Endothelial cell of hepatic sinusoid (primary cell): Measurements from ENCODE around the gene VKORC1.

Source experiments
- in situ Hi-C: cut with HindIII; loops from 2 replicates; pipeline ENCODE4 v1.10.0; 2017; ENCODE audit warnings: low sequenced_read_pairs

The VKORC1 gene

DNA sequence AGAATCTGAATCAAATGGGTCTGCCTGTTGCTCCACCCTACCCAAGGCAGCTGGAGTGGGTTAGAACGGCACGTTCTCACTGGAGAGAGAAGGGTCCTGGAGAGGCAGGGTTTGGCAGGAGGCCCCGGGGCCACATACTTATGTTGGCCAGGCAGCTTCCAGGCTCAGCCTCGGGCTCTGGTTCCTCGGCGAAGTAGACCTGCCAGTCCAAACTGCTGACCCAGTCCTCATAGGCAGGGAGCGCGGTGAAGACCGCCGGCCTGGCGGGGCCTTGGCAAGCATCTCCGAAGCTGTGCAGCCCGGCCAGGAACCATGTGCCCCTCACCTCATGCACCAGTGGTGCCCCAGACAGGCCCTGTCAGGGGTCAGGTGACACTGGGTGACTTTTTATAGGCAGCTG lies 10.6 kb downstream of the VKORC1 start:
- in situ Hi-C loops, result no loop called here

DNA sequence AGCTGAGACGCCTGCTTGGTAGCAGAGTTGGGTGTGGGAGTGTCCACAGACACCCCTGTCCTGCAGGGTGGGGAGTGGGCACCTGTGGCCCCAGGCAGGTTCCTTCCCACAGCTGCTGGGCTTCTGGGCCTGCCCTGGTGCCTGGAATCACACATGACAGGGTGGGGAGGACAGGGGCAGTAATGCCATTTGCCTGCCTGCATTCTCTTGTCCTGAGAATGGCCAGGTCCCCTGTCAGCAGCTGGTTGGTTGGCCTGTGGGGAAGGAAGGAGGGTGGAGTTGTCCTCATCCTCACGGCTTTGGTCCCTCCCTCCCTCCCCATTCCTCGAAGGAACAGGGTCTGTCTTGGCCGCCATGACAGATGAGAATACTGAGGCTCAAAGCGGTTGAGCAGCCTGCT lies 11.0 kb downstream of the VKORC1 start:
- in situ Hi-C loops, result no loop called here

DNA sequence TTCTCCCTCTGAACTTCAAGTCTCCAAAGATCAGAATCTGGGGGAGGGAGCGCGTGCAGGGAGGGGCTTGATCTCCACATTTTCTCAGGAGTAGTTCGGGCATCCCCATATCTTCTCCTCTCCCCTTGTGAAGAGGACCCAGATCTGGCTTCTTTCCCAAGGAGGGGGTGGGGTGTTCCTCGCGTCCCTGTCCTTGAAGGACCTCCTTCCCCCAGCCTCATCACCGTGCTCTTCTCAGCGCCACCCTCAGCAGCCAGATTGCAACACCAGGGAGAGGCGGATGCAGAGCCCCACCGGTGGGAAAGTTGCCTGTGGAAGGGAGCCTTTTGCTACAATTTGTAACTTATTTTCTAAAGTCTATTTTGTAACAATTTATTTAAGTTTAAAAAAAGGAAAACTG lies 11.5 kb downstream of the VKORC1 start:
- in situ Hi-C loops, result no loop called here

DNA sequence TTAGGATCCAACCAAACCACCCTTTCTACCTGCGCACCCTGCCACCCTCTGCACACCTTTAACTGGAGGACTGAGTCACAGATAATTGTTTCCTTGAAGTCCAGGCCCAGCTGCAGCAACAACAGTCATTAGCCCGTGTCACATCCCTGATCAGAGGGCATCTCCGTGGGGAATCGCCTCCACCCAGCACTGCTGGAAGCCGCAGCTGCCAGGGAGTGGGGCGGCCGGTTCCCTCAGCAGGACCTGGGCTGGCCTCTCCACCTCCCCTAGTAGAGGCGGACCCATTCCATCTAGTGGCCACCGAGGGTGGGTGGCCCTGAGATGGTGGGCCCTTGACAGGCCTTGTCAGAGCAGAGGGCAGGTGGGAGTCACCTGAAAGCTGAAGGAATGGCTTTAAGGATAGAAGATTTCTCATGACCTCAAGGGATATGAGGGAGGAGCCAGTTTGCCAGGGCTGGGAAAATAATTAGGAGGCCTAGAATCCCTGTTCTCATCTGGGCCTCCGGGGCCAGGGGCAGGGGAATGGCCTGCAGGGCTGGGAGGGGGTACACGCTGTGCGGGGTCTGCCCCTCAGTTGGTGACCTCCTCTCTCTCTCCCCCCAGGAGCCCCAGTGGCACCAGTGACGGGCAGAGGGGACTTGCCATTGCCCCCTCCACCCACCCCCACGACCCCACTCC lies 12.1 kb downstream of the VKORC1 start:
- in situ Hi-C loops, result no loop called here

DNA sequence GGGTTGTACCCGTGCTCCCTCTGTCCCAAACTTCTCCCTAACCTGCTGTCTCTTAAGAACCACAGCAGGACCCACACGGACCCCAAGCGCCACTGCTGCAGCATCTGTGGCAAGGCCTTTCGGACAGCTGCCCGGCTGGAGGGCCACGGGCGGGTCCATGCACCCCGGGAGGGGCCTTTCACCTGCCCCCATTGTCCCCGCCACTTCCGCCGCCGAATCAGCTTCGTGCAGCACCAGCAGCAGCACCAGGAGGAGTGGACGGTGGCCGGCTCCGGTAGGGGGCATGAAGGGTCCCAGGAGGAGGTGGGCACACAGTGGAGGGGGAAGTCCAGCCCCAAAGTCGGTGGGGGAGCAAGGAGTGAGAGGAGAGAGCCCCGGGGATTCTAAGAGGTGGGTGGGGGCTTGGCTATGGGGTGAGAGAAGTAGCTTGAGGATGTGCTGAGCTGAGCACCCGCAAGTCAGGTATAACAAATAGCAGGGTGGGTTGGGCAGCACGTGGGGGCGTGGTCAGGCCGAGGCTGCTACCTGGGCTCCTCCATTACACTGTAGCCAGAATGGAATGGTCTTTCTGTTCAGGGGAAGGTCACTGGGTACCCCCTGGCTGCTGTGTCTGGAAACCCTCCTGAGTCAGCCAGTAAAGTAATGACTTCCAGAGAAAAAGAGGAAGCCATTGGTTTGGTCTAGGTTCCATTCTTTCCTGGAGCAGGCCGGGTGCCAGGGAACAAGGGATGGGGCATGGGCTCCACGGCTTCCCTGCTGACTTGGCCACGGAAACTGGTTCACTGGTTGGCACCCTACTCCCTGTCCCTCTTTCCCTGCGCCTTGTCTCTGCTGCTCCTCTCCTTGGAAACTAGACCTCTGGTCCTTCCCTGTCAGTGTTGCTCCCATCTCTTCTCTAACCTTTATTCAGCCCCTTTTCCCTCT lies 12.9 kb downstream of the VKORC1 start:
- in situ Hi-C loops, result no loop called here

DNA sequence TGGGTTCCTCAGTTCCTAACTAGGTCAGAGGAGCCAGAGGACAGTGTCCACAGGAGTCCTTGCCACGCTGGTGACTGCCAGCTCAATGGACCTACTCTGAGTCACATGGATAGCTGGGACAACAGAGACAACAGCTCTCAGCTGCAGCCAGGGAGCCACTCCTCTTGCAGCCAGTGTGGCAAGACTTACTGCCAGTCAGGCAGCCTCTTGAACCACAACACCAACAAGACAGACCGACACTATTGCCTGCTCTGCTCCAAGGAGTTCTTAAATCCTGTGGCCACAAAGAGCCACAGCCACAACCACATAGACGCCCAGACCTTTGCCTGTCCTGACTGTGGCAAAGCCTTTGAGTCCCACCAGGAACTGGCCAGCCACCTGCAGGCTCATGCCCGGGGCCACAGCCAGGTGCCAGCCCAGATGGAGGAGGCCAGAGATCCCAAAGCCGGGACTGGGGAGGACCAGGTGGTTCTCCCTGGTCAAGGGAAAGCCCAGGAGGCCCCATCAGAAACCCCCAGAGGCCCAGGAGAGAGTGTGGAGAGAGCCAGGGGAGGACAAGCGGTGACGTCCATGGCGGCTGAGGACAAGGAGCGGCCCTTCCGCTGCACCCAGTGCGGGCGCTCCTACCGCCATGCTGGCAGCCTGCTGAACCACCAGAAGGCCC lies 13.7 kb downstream of the VKORC1 start:
- in situ Hi-C loops, result no loop called here

DNA sequence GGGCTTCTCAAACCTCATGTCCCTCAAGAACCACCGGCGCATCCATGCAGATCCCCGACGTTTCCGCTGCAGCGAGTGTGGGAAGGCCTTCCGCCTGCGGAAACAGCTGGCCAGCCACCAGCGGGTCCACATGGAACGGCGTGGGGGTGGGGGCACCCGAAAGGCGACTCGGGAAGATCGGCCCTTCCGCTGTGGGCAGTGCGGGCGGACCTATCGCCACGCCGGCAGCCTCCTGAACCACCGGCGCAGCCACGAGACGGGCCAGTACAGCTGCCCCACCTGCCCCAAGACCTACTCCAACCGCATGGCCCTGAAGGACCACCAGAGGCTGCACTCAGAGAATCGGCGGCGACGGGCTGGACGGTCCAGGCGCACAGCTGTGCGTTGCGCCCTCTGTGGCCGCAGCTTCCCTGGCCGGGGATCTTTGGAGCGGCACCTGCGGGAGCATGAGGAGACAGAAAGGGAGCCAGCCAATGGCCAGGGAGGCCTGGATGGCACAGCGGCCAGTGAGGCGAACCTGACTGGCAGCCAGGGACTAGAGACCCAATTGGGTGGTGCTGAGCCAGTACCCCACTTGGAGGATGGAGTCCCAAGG lies 14.5 kb downstream of the VKORC1 start:
- in situ Hi-C loops, result no loop called here

DNA sequence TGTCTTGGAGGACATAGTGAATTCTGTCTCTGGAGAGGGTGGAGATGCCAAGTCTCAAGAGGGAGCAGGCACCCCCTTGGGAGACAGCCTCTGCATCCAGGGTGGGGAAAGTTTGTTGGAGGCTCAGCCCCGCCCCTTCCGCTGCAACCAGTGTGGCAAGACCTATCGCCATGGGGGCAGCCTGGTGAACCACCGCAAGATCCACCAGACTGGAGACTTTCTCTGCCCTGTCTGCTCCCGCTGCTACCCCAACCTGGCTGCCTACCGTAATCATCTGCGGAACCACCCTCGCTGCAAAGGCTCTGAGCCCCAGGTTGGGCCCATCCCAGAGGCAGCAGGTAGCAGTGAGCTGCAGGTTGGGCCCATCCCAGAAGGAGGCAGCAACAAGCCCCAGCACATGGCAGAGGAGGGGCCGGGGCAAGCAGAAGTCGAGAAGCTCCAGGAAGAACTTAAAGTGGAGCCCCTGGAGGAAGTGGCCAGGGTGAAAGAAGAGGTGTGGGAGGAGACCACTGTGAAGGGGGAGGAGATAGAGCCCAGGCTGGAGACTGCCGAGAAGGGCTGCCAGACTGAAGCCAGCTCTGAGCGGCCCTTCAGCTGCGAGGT lies 15.2 kb downstream of the VKORC1 start:
- in situ Hi-C loops, result loop anchor here (10.0 kb wide), 1 partner anchor 135 kb away; the partner anchor contains the start of gene ORAI3

DNA sequence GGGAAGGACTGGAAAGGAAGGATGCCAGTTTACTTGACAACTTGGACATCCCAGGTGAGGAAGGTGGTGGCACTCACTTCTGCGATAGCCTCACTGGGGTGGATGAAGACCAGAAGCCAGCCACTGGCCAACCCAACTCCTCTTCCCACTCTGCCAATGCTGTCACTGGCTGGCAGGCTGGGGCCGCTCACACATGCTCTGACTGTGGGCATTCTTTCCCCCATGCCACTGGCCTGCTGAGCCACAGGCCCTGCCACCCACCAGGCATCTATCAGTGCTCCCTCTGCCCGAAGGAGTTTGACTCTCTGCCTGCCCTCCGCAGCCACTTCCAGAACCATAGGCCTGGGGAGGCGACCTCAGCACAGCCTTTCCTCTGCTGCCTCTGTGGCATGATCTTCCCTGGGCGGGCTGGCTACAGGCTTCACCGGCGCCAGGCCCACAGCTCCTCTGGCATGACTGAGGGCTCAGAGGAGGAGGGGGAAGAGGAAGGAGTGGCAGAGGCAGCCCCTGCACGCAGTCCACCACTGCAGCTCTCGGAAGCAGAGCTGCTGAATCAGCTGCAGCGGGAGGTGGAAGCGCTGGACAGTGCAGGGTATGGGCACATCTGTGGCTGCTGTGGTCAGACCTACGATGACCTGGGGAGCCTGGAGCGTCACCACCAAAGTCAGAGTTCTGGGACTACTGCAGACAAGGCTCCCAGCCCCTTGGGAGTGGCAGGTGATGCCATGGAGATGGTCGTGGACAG lies 15.8 kb downstream of the VKORC1 start:
- in situ Hi-C loops, result loop anchor here (10.0 kb wide), 1 partner anchor 134 kb away; the partner anchor contains the start of gene ORAI3

DNA sequence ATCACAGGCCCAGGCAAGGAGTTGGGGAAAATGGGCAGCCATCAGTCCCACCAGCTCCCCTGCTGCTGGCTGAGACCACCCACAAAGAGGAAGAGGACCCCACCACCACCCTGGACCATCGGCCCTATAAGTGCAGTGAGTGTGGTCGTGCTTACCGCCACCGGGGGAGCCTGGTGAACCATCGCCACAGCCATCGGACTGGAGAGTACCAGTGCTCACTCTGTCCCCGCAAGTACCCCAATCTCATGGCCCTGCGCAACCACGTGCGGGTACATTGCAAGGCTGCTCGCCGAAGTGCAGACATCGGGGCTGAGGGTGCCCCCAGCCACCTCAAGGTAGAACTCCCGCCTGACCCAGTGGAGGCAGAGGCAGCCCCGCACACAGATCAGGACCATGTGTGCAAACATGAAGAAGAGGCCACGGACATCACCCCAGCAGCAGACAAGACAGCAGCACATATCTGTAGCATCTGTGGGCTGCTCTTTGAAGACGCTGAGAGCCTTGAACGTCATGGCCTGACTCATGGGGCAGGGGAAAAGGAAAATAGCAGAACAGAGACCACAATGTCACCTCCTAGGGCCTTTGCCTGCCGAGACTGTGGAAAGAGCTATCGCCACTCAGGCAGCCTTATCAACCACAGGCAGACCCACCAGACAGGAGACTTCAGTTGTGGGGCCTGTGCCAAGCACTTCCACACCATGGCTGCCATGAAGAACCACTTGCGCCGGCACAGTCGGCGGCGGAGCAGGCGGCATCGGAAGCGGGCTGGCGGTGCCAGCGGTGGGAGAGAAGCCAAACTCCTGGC lies 16.8 kb downstream of the VKORC1 start:
- in situ Hi-C loops, result loop anchor here (10.0 kb wide), 1 partner anchor 133 kb away; the partner anchor contains the start of gene ORAI3

DNA sequence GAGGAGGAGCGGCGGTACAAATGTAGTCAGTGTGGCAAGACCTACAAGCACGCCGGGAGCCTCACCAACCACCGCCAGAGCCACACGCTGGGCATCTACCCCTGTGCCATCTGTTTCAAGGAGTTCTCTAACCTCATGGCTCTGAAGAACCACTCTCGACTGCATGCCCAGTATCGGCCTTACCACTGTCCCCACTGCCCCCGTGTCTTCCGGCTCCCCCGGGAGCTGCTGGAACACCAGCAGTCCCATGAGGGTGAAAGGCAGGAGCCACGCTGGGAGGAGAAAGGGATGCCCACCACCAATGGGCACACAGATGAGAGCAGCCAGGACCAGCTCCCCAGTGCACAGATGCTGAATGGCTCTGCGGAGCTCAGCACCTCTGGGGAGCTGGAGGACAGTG lies 17.6 kb downstream of the VKORC1 start:
- in situ Hi-C loops, result loop anchor here (10.0 kb wide), 1 partner anchor 132 kb away; the partner anchor contains the start of gene ORAI3

DNA sequence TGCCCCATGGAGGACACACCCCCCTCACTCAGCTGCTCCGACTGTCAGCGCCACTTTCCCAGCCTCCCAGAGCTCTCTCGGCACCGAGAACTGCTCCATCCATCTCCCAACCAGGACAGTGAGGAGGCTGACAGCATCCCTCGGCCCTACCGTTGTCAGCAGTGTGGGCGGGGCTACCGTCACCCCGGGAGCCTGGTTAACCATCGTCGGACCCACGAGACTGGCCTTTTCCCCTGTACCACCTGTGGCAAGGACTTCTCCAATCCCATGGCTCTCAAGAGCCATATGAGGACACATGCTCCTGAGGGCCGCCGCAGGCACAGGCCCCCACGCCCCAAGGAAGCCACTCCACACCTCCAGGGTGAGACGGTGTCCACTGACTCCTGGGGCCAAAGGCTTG lies 18.3 kb downstream of the VKORC1 start:
- in situ Hi-C loops, result loop anchor here (10.0 kb wide), 1 partner anchor 132 kb away; the partner anchor contains the start of gene ORAI3

DNA sequence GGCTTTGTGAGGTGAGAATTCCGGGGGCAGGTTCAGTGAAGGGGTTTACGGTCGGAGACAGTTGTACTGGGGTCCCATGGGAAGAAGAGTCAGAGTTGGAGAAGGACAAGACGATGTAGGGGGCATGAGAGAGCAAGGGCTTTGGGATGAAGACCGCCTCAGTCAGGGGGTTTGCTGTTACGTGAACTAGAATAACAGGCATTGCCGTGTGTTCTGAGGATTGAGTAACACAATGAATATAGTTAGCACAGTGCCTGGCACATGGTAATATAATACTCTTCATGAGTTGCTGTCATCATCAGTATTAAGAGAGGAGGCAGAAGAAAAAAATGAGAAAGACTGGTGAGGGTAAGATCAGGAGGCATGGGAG lies 19.8 kb downstream of the VKORC1 start:
- in situ Hi-C loops, result loop anchor here (5.0 to 25.0 kb wide), 3 partner anchors 72 to 388 kb away; partner anchors contain the start of genes ARMC5, ORAI3 and TGFB1I1

DNA sequence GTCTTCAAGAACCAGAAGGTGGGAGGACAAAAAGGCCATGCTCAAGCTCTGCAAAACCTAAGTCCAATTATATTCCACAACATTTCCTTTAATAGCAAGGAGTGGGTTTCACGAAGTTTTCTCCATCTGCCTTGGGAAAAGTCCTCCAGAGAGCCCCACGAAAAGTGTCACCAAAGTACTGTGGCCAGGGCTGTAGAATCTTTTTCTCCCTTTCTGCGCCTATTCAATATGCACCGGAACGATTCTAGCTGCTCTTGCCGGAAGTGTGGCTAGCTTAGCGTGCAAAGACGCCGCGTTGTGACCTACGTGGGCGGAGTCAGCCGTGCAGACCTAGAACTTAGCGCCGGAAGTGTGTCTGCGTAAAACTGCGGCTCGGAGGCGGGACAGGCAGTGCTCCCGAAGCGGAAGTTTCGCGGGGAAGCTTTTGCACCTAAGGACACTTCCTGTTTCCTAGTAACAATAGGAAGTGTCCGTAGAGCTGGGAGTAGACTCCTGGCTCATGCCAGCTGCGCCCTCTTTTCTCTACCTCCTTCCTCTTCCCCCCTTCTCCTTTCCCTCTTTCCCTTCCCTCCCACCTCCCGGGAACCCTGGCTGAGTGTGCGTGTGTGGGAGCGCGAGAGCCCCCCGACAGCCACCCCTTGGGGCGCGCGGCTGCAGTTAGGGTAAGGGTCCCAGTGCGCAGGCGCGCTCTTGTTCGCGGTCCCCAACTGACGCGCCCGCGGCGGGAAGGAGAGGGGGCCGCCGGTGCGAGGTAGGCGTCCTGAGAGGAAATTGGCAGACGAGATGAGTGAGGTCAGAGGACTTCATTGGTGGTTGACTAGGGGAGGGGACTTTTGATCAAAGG lies 20.4 kb downstream of the VKORC1 start, which contains the start of the genes ZNF646 and ZNF668:
TSS of gene ZNF646 (plus strand) at position 453 of the 844 bp plus-strand sequence. CDS start 1,903 bp downstream, outside the sequence.
TSS of gene ZNF668 (minus strand) at position 271 of the 844 bp plus-strand sequence. CDS start 9,781 bp downstream, outside the sequence.
- in situ Hi-C loops, result loop anchor here (5.0 to 25.0 kb wide), 3 partner anchors 72 to 388 kb away; partner anchors contain the start of genes ARMC5, ORAI3 and TGFB1I1

DNA sequence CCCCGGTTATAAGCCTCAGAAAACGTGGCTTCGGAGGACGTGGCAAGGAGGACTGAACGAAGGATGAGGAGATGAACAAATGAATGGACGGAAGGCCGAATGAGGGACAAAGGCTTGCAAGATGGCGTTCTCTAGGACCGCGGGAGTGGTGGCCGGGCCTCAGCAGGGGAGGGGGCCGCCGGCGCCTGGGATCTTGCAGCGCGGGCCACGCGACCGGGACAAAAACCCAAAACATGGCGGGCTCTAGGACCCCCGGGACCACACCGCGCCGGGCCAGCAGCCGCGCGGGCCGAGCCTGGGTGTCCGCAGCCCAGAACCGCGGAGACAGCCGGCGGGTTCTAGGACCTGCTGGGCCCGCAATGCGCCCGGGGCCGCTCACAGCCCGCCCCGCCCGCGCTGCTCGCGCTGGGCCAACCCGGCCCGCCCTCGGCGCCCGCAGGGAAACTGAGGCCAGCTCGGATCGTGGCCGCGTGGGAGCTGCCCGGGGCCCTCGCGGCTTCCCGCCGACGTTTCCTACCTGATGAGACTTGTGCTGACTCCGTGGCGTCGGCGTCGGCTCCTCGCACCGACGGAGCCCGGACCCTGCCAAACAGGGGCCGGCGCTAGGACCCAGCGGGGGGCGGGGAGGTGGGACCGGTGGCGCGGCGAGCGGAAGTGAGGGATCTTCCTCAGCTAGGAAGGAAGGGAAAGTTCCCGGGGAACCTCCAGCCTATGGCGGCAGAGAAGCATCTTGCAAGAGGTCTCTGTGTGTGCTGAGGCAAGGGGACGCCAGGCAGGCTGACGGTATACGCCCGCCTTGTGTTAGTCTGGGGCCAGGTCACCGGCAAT lies 21.2 kb downstream of the VKORC1 start:
- in situ Hi-C loops, result loop anchor here (5.0 to 25.0 kb wide), 3 partner anchors 71 to 389 kb away; partner anchors contain the start of genes ARMC5, ORAI3 and TGFB1I1

DNA sequence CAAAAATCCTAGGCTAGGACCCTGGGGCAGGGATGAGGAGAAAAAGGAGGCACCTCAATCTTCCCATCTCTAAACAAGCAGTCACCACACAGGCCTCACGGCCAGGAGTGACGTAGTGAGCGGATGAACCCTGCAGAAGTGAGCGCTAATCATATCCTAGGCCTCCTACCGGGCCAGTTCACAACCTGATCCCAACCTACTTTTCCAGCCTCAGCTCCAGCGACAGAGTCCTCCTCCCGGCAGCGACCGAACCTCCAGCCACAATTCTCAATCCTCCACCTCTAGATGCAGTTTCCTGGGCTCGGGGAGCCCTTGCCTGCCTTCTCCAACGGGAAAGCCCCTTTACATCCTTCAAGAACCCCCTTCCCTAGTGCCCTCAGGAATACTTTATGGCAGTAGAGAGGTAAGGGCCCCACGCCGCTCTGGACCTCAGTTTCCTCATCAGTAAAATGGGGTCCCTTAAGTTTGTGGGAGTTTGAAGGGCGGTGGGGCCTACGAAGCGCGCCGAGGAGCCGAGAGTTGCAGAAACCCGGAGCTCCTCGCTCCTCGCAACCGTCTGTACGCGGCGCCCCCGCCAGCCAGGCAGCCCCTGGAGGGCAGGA lies 22.0 kb downstream of the VKORC1 start:
- in situ Hi-C loops, result loop anchor here (5.0 to 25.0 kb wide), 3 partner anchors 70 to 390 kb away; partner anchors contain the start of genes ARMC5, ORAI3 and TGFB1I1
